ENCODE measurements around the gene OTOF. TPM values are rescaled to one million over a fixed set of nuclear protein-coding genes. Genes with fewer than 3 reads are reported as not detected.

The OTOF gene
- total RNA-seq, 1 experiment from 2014 or later: not detected

- intact Hi-C loops (cut with micrococcal nuclease; ENCODE audit: unreplicated experiment): no loop called here
- TF ChIP-seq EZH2 (IDR thresholded peaks at IDR 0.05; ENCODE audit: borderline replicate concordance, low read depth, low read length, poor library complexity, severe bottlenecking): no peak
- TF ChIP-seq CTCF (conservative IDR thresholded peaks at IDR 0.05; ENCODE audit: low read depth, low read length): no peak
- Histone ChIP-seq H3K36me3 (ENCODE audit: insufficient read depth, low read length, poor library complexity, severe bottlenecking) (no peaks in the 10 kb centered on the region), H3K27ac (ENCODE audit: low read depth, low read length, poor library complexity, severe bottlenecking) (no peak overlapping the region), H3K9me3 (ENCODE audit: low read depth, low read length, poor library complexity, severe bottlenecking) (no peaks in the 10 kb centered on the region), H3K27me3 (replicated peaks; ENCODE audit: insufficient read depth, low read depth, low read length, poor library complexity) (no peaks in the 10 kb centered on the region), H3K4me1 (ENCODE audit: insufficient read depth, low read length, poor library complexity, severe bottlenecking) (no peaks in the 10 kb centered on the region), H3K4me3 (ENCODE audit: low read depth, low read length, poor library complexity, severe bottlenecking) (no peak overlapping the region)
- CTCF ChIA-PET: no interaction called here
- POLR2A ChIA-PET (ENCODE audit: low non-redundant PET): no interaction called here
- BruUV-seq (replicated peaks): no TSS peak
- DNase-seq (ENCODE audit: low spot score): no peak
Observed at GRCh38 chr2:26480566-26481423, 2.9 kb upstream of the OTOF start.

DNA sequence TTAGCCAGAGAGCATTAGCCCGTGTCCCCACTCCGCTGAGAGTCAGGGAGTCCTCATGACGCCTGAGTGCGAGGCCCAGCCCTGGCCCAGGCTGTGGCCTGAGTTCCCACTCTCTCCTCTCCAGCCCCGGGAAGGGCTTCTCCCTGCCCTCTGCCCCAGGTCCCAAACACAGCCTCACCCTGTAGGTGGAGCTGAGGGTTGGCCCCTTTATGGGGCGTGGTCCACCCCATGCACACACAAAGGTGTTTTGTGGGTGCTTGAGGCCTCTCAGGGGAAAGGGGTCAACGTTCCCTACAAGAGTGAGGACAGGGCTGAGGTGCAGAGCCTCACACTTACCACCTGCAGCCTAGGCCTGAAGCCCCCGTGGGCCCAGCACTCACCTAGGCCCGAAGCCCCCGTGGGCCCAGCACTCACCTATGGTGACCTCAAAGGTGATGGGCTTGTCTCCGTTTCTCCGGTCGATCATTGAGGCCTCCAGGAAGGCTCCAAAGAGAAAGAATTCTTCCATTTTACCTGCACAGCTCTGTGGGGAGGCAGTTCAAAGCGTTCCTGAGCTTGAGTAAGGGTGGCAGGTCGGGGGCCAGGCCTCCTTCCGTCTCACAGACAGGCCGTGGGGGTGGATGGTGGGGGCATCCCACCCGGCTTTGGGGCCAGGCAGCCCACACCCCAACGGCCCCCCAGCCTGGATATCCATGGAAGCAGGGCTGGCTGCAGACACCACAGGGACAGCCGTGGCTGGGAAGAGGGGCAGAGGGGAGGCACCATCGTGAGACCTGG is 2.1 kb upstream of the OTOF start:
- BruUV-seq (replicated peaks): no TSS peak

More for the DNA sequence above, 2.1 kb upstream of the OTOF start:
- no peak for DNase-seq (ENCODE audit: low spot score)
- Histone ChIP-seq H3K4me1 (ENCODE audit: insufficient read depth, low read length, poor library complexity, severe bottlenecking) (no peaks in the 10 kb centered on the region), H3K27me3 (replicated peaks; ENCODE audit: insufficient read depth, low read depth, low read length, poor library complexity) (no peaks in the 10 kb centered on the region), H3K36me3 (ENCODE audit: insufficient read depth, low read length, poor library complexity, severe bottlenecking) (no peaks in the 10 kb centered on the region), H3K27ac (ENCODE audit: low read depth, low read length, poor library complexity, severe bottlenecking) (no peak overlapping the region), H3K4me3 (ENCODE audit: low read depth, low read length, poor library complexity, severe bottlenecking) (no peak overlapping the region), H3K9me3 (ENCODE audit: low read depth, low read length, poor library complexity, severe bottlenecking) (no peaks in the 10 kb centered on the region)
- intact Hi-C loops (cut with micrococcal nuclease; ENCODE audit: unreplicated experiment): no loop called here
- ChIA-PET CTCF (no interaction called here), POLR2A (ENCODE audit: low non-redundant PET) (no interaction called here)
- TF ChIP-seq EZH2 (IDR thresholded peaks at IDR 0.05; ENCODE audit: borderline replicate concordance, low read depth, low read length, poor library complexity, severe bottlenecking) (no peak), CTCF (conservative IDR thresholded peaks at IDR 0.05; ENCODE audit: low read depth, low read length) (no peak)

Data from A673 (cell line).